ENCODE measurements around the gene ANKRD10.

Gene ANKRD10

GRCh38 chr13:110914331-110915056 is 375 bp downstream of the ANKRD10 start:
- peak; percentile 47 for DNase-seq (ENCODE audit: low read depth, low spot score)

DNA sequence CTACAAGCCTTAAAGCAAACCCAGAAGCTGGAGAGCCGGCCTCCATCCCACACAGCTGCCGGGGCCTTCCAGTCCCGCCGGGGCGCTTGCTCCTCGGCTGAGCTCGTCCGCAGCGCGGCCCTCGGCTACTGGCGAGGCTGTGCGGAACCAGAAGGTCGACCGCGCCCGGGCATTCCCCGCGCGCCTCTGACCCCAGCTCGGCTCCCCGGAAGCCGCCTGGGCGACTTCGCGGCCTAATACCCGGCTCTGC is 863 bp downstream of the ANKRD10 start:
- DNase-seq (ENCODE audit: low read depth, low spot score) = no peak

DNA sequence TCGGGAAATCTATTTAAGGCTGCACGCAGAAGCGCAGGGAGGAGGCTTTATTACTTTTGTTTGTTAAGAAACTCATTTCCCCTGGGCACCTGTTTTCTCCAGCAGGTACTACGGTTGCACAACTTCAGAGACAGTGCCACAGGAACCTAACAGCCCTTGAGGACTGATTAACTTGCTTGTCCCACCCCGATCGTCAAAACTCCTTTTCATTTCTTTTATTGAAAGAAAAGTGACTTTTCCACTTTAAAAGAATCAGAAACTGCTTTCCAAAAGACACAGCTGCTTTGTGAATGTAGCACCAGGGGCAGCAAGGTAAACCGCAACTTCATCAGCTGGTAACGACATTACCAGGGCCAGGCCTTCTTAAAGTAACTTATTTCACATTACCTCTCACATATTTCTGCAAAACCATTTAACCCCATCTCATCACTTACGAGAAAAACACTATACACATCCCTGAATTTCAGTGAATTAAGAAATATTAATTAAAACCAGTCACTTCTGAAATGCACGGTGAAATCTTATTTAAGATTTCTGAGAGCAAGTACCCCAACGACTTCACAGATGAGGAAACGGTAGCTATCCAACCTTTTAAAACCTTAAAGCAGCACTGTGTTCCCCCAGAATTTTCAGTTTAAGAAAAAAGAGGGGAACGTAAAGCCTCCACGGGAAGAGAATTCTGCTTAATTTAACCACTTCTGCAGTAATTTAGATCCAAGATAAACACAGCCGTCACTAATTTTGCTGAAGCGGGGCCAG is 1.4 kb downstream of the ANKRD10 start:
- no peak for DNase-seq (ENCODE audit: low read depth, low spot score)

DNA sequence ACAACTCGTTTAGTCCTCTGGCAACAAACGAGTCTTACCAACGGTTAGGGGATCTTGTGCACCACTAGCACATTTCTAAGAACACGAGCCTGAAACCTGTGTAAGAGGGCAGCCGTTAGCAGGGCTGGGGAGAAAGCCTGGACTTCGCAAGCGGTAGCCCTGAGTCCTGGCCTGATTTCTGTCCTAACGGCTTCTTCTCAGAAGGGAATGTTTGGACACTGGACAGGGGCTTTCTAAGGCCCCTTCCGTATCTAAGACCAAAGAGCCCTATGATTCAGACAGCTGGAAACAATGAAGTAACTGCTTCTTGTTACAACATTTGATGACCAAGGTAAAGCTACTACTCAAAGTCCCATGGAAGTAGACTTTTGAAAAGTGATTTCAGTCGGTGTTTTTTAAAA is 2.2 kb downstream of the ANKRD10 start:
- no peak for DNase-seq (ENCODE audit: low read depth, low spot score)

GRCh38 chr13:110911880-110912279 is 3.0 kb downstream of the ANKRD10 start:
- no peak for DNase-seq (ENCODE audit: low read depth, low spot score)

DNA sequence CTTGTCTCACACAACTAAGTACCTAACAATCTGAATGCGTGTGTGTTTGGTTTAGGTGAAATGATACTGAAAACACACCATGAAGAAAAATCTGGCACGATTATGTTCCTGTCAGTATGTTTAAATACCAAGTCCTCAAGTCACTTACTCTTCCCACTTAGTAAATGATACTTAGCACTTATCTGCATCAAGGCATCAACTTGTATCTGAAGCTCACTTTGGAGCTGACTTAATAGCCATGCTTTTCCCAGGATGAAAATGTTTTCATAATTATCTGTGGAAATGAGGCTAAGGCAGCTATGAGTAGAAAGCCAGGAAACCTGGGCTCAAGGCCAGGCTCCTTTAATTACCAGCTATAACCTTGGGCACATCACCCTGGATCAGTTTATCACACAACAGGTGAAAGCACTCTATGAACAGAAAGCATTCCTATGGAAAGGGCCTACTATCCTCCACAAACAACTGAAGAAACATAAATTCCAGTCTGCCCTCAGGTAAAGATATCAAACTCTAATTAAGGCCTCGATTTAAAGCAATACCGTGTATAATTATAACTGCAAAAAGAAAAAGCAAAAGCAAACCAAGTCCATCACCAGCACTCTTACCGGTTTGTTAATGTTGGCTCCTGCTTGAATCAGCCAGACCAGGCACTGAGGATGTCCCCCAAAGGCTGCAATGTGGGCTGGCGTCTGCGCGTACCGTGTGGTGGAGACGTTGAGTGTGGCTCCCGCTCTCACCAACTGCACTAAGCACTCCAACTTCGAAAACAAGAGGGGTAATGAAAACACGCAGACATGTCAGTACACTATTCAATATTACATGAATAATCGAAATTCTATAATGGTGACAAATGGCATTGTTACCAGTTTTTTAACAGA is 4.6 kb downstream of the ANKRD10 start:
- no peak for DNase-seq (ENCODE audit: low read depth, low spot score)

DNA sequence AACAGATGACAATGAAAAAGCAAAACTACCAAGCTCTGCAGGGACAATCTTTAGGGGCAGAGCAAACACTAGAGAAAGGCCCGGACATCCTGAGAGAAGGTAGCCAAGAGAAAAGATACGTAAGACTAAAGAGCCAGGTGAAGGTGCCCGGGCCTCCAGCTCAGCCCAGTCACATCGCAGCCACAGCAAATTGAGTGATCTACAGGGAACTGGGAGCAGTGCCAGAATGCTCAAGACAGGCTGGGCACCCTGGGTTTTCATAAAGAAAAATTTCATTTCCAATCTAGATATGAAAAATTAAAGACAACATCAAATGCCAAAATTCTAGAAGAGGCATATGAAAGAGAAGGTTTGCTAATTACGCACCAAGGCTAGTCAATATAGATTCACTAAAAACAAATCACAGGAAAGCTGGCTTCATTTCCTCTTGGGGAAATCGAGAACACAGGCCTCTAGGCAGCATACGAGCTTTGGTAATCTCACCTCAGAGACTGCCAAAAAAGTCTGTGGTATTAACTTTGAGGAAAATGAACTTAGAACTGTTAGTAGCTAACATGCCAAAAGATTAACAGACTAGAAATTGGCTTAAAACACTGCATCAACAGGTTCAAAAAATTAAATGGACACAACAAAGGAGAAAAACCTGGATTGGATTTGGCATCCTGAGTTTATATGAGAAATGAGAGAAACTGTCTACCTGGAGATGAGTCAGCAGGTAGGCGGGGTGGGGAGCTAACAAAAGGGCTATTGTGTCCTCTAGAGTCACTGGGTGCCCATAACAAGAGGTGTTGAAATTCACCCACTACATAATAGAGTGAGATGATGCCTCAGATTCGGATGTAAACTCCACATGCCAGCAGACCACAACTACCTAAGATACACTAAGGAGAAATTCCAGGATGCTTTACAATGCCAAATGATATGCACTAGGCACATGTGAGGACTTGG is 6.6 kb downstream of the ANKRD10 start:
- no peak for DNase-seq (ENCODE audit: low read depth, low spot score)

- no peak for DNase-seq (ENCODE audit: low read depth, low spot score)
Observed at GRCh38 chr13:110907301-110907700, 7.6 kb downstream of the ANKRD10 start.

GRCh38 chr13:110904748-110905147 is 10.1 kb downstream of the ANKRD10 start:
- no peak for DNase-seq (ENCODE audit: low read depth, low spot score)

- no peak for DNase-seq (ENCODE audit: low read depth, low spot score)
Observed at GRCh38 chr13:110902370-110902769, 12.5 kb downstream of the ANKRD10 start.

DNA sequence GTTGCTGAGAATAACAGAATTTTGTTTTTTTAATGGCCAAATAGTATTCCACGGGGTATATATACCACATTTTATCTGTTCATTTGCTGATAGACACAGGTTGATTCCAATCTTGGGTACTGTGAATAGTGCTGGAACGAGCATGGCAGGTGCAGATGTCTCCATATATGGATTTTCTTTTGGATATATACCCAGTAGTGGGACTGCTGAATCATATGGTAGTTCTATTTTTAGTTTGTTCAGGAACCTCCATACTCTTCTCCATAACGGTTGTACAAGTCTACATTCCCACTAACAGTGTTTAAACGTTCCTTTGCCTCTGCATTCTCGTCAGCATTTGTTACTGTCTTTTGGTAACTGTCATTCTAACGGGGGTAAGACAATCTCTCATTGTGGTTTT is 17.3 kb downstream of the ANKRD10 start:
- DNase-seq (ENCODE audit: low read depth, low spot score) = no peak

- DNase-seq (ENCODE audit: low read depth, low spot score) = no peak
Observed at GRCh38 chr13:110897014-110897413, 17.9 kb downstream of the ANKRD10 start.

DNA sequence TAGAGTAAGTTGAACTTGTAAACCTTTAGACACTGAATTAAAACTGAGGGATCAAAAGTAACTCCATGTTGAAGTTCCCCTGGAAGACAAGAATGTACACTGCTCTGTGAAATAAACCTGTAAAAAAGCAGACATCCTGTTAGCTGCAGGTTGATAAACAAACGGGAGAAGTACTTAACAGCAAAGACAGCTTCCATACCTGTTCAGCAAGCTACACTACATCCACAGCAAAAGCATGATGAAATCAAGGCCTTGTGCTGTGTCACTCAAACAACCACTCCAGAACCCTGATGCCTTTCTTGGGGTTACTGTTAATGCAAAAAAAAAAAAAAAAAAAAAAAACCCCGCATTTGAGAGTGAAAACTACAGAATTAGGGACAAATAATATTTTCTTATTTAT is 20.8 kb downstream of the ANKRD10 start:
- DNase-seq (ENCODE audit: low read depth, low spot score) = no peak

DNA sequence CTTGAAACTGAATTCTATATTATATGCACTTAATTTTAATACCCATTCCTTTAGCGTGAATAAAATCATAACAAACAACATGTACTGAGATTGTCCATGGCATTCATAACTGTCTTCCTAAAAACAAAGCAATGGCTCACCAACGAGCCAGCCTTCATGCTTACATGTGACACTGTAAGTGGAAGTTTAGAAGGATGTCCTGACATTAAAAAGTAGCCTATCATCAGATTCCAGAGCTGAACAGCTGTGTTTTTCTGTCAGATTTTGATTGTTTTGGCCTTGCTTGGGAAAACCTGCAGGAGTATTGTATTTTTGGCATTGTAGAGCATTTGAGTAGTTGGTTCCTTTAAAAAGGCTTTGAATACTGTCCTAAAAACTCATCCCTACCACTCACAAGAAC is 21.3 kb downstream of the ANKRD10 start:
- no peak for DNase-seq (ENCODE audit: low read depth, low spot score)

GRCh38 chr13:110890279-110891165 is 24.3 kb downstream of the ANKRD10 start:
- DNase-seq (ENCODE audit: low read depth, low spot score) = no peak

- no peak for DNase-seq (ENCODE audit: low read depth, low spot score)
Observed at GRCh38 chr13:110888390-110888789, 26.5 kb downstream of the ANKRD10 start.

GRCh38 chr13:110887597-110888333 is 27.1 kb downstream of the ANKRD10 start:
- DNase-seq (ENCODE audit: low read depth, low spot score) = no peak

GRCh38 chr13:110886870-110887596 is 27.8 kb downstream of the ANKRD10 start:
- DNase-seq (ENCODE audit: low read depth, low spot score) = no peak

All from activated CD4-positive, CD25-positive, alpha-beta regulatory T cell treated with anti-CD3 and anti-CD28 coated beads, Interleukin-2, amount 50 U/mL, for 16 hours (primary cell).